HG02973 (cell line): ENCODE data around the gene HMHB1.
A peak's percentile ranks its signal among the peaks of the same experiment; 100 is the strongest.
"Not testable (repeated sequence)": the region's sequence is repeated elsewhere in the genome, so short reads cannot be mapped to it uniquely, and the experiment has no call there.

ENCODE experiments used
- ATAC-seq: cut with Tn5 transposase; IDR thresholded peaks from one replicate; pipeline ENCODE4 v1.9.1; 2021; ENCODE audit warnings: moderate library complexity; ENCODE audit not compliant: unreplicated experiment

HMHB1 gene

GRCh38 chr5:143801252-143801939 is 10.6 kb upstream of the HMHB1 start:
- no peak for ATAC-seq

- no peak for ATAC-seq
Measured at GRCh38 chr5:143805861-143806260, 6.1 kb upstream of the HMHB1 start.

- ATAC-seq = peak; percentile 62
Measured at GRCh38 chr5:143806579-143806978, 5.4 kb upstream of the HMHB1 start.

- no peak for ATAC-seq
Measured at GRCh38 chr5:143807401-143807800, 4.6 kb upstream of the HMHB1 start.

- not testable (repeated sequence) for ATAC-seq
Measured at GRCh38 chr5:143816370-143816769, 4.4 kb downstream of the HMHB1 start.

- no peak for ATAC-seq
Measured at GRCh38 chr5:143819716-143820115, 7.8 kb downstream of the HMHB1 start.

- no peak for ATAC-seq
Measured at GRCh38 chr5:143820451-143820850, 8.5 kb downstream of the HMHB1 start.

- ATAC-seq = peak; percentile 51
Measured at GRCh38 chr5:143824851-143825720, 13.1 kb downstream of the HMHB1 start.

GRCh38 chr5:143826951-143827444 is 15.0 kb downstream of the HMHB1 start:
- peak; percentile 90 for ATAC-seq

- ATAC-seq = no peak
Measured at GRCh38 chr5:143828710-143829109, 16.7 kb downstream of the HMHB1 start.

- ATAC-seq = no peak
Measured at GRCh38 chr5:143833177-143833576, 21.2 kb downstream of the HMHB1 start.

- no peak for ATAC-seq
Measured at GRCh38 chr5:143835251-143835650, 23.3 kb downstream of the HMHB1 start.

GRCh38 chr5:143836161-143836725 is 24.3 kb downstream of the HMHB1 start:
- ATAC-seq = no peak

- no peak for ATAC-seq
Measured at GRCh38 chr5:143837306-143837848, 25.4 kb downstream of the HMHB1 start.

GRCh38 chr5:143841446-143841845 is 29.5 kb downstream of the HMHB1 start:
- ATAC-seq = no peak

- no peak for ATAC-seq
Measured at GRCh38 chr5:143842920-143843319, 31.0 kb downstream of the HMHB1 start.

GRCh38 chr5:143843461-143843860 is 31.5 kb downstream of the HMHB1 start:
- no peak for ATAC-seq

- ATAC-seq = peak; percentile 71
Measured at GRCh38 chr5:143850050-143850683, 38.2 kb downstream of the HMHB1 start.

- no peak for ATAC-seq
Measured at GRCh38 chr5:143851383-143851782, 39.4 kb downstream of the HMHB1 start.

- ATAC-seq = no peak
Measured at GRCh38 chr5:143860211-143860610, 48.2 kb downstream of the HMHB1 start.

- ATAC-seq = no peak
Measured at GRCh38 chr5:143862271-143862670, 50.3 kb downstream of the HMHB1 start.
